B cell (primary cell): Measurements from ENCODE around the gene CASKIN2.

Experiments used
- EZH2 ChIP-seq: IDR thresholded peaks from 2 replicates; pipeline ENCODE4 v1.6.1; 2012; ENCODE audit warnings: borderline replicate concordance, low read depth, mild to moderate bottlenecking, moderate library complexity, low read length; ENCODE audit not compliant: insufficient read depth, poor library complexity, severe bottlenecking
- TF ChIP-seq, protein P1 (sequence below): fragments of 200-600 bp; IDR thresholded peaks from one replicate; pipeline ENCODE4 v1.8.0; 2022; ENCODE audit warnings: antibody characterized with exemption, mild to moderate bottlenecking

DNA sequence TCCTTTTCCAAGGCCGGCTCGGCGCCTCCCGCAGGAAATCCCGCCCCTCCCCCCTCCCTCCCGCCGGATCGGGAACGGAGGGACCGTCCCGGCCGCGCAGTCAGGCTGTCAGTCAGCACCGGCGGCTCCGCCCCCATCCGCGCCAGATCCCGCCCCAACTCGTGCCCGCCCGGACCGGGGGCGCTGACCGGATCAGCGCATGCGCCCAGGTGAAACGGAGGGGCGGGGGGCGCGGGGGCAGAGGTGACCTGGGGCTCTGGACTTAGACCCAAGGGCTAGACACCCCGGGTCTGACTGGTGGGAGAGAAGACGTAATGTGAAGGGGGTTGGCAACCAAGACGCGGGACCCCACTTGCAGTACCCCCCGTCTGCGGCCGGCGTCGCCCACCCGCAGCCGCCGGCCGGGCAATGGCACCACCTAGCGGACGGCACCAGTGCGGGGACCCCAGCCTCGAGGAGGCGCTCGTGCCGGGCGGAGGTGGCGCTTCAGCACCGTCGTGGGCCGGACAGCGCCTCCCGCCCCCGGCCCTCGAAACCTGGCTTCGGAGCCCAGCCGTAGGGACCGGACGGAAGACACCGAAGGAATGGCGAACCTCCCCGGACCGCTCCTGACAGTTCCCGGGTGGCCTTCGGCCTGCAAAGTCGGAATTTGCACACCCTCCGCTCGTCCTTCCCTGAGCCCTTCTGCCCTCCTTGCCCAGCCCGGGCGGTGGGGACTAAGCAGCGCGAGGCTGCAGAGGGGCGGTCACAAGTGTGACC is at the start of gene CASKIN2:
- TF ChIP-seq, protein P1, sequence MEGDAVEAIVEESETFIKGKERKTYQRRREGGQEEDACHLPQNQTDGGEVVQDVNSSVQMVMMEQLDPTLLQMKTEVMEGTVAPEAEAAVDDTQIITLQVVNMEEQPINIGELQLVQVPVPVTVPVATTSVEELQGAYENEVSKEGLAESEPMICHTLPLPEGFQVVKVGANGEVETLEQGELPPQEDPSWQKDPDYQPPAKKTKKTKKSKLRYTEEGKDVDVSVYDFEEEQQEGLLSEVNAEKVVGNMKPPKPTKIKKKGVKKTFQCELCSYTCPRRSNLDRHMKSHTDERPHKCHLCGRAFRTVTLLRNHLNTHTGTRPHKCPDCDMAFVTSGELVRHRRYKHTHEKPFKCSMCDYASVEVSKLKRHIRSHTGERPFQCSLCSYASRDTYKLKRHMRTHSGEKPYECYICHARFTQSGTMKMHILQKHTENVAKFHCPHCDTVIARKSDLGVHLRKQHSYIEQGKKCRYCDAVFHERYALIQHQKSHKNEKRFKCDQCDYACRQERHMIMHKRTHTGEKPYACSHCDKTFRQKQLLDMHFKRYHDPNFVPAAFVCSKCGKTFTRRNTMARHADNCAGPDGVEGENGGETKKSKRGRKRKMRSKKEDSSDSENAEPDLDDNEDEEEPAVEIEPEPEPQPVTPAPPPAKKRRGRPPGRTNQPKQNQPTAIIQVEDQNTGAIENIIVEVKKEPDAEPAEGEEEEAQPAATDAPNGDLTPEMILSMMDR: peak; percentile 94
- TF ChIP-seq EZH2: no peak
